ENCODE results near the gene TRIM38. TPM values are rescaled to one million over a fixed set of nuclear protein-coding genes. Genes with fewer than 3 reads are reported as not detected.

The TRIM38 gene
- total and polyA plus RNA-seq, 8 donors = 1.5 to 5.8 (median 2.5) TPM

- FAIRE-seq (no peak), ATAC-seq (no peak), DNase-seq (no peak)
- no peaks in the 10 kb centered on the region for H3K9me3 ChIP-seq
- TF ChIP-seq CTCF (IDR thresholded peaks at IDR 0.05) = no peak
- H3K27me3 ChIP-seq = no peaks in the 10 kb centered on the region
- no peak overlapping the region for H3K4me3 ChIP-seq
- H3K27ac ChIP-seq = no peak overlapping the region
- intact Hi-C loops (cut with DNase I) = no loop called here
- H3K36me3 ChIP-seq = no peaks in the 10 kb centered on the region
- H3K4me1 ChIP-seq = peaks cover 6 to 14% (median 14%) of the 10 kb centered on the region in 3 donors
- WGBS, 2 donors = 67 to 75% methylated on average over 10 of the region's 10 CpGs
Observed at GRCh38 chr6:26028746-26029569, 66.4 kb downstream of the TRIM38 start.

GRCh38 chr6:26029570-26029856 is 66.9 kb downstream of the TRIM38 start:
- no peaks in the 10 kb centered on the region for H3K27me3 ChIP-seq
- H3K27ac ChIP-seq = no peak overlapping the region
- peaks cover 6 to 14% (median 14%) of the 10 kb centered on the region in 3 donors for H3K4me1 ChIP-seq
- no peaks in the 10 kb centered on the region for H3K9me3 ChIP-seq
- FAIRE-seq (no peak), DNase-seq (no peak), ATAC-seq (no peak)
- intact Hi-C loops (cut with DNase I) = no loop called here
- H3K36me3 ChIP-seq = no peaks in the 10 kb centered on the region
- TF ChIP-seq CTCF (IDR thresholded peaks at IDR 0.05) = no peak
- H3K4me3 ChIP-seq = no peak overlapping the region

- no peaks in the 10 kb centered on the region for H3K27me3 ChIP-seq
- WGBS, 2 donors = 54 to 67% methylated on average over 7 of the region's 7 CpGs
- intact Hi-C loops (cut with DNase I) = no loop called here
- ATAC-seq = no peak
- no peak overlapping the region for H3K4me3 ChIP-seq
- FAIRE-seq = no peak
- H3K36me3 ChIP-seq = no peaks in the 10 kb centered on the region
- no peak overlapping the region for H3K27ac ChIP-seq
- TF ChIP-seq CTCF (IDR thresholded peaks at IDR 0.05) = no peak
- H3K9me3 ChIP-seq = no peaks in the 10 kb centered on the region
- no peak for DNase-seq
- peaks cover 6 to 14% (median 14%) of the 10 kb centered on the region in 3 donors for H3K4me1 ChIP-seq
Observed at GRCh38 chr6:26029857-26030653, 67.5 kb downstream of the TRIM38 start.

GRCh38 chr6:26030716-26031115 is 68.1 kb downstream of the TRIM38 start:
- Histone ChIP-seq H3K27me3 (no peaks in the 10 kb centered on the region), H3K27ac (no peak overlapping the region), H3K9me3 (no peaks in the 10 kb centered on the region), H3K4me3 (no peak overlapping the region), H3K4me1 (peaks cover 4 to 9% (median 9%) of the 10 kb centered on the region in 3 donors), H3K36me3 (no peaks in the 10 kb centered on the region)
- intact Hi-C loops (cut with DNase I) = no loop called here
- DNase-seq (no peak), FAIRE-seq (no peak), ATAC-seq (no peak)
- no peak for TF ChIP-seq CTCF (IDR thresholded peaks at IDR 0.05)
- WGBS, 2 donors = 46 to 53% methylated on average over 3 of the region's 3 CpGs

GRCh38 chr6:26031151-26031594 is 68.6 kb downstream of the TRIM38 start:
- Histone ChIP-seq H3K27me3 (no peaks in the 10 kb centered on the region), H3K4me1 (peaks cover 0 to 9% (median 4%) of the 10 kb centered on the region in 3 donors), H3K36me3 (no peaks in the 10 kb centered on the region), H3K4me3 (no peak overlapping the region), H3K27ac (no peak overlapping the region), H3K9me3 (no peaks in the 10 kb centered on the region)
- DNase-seq (no peak), ATAC-seq (no peak), FAIRE-seq (no peak)
- WGBS, 2 donors = 39 to 46% methylated on average over 5 of the region's 5 CpGs
- TF ChIP-seq CTCF (IDR thresholded peaks at IDR 0.05) = no peak
- intact Hi-C loops (cut with DNase I) = no loop called here

Measured in pancreas (tissue), 10 donors.